HEK293 (cell line): ENCODE measurements around the gene SUGP1.

Source experiments
- MEIS1 ChIP-seq: sonication (generic); formaldehyde crosslinking; IDR thresholded peaks from 2 replicates; pipeline ENCODE4 v1.8.1; 2022; ENCODE audit warnings: missing genetic modification reagents, mild to moderate bottlenecking, borderline replicate concordance
- SCRT2 ChIP-seq: fragments of 450-650 bp; formaldehyde crosslinking; IDR thresholded peaks from 2 replicates; pipeline ENCODE4 v1.5.1; 2016; ENCODE audit warnings: missing biosample characterization, missing genetic modification characterization
- TCF7L2 ChIP-seq: IDR thresholded peaks from 2 replicates; pipeline ENCODE4 v1.6.1; 2011; ENCODE audit warnings: low read depth, mild to moderate bottlenecking, inconsistent platforms, low read length, moderate library complexity, borderline replicate concordance
- ZNF133 ChIP-seq: fragments of 450-650 bp; formaldehyde crosslinking; IDR thresholded peaks from 2 replicates; pipeline ENCODE4 v1.5.1; 2016; ENCODE audit warnings: missing biosample characterization, missing genetic modification characterization
- ZNF48 ChIP-seq: fragments of 450-650 bp; formaldehyde crosslinking; IDR thresholded peaks from 2 replicates; pipeline ENCODE4 v1.5.1; 2016; ENCODE audit warnings: missing biosample characterization, missing genetic modification characterization
- ZNF785 ChIP-seq: fragments of 450-650 bp; formaldehyde crosslinking; IDR thresholded peaks from 2 replicates; pipeline ENCODE4 v1.5.1; 2016; ENCODE audit warnings: missing biosample characterization, missing genetic modification characterization
- TF ChIP-seq, protein P1 (sequence below): fragments of 450-650 bp; formaldehyde crosslinking; IDR thresholded peaks from 2 replicates; pipeline ENCODE4 v1.5.1; 2016; ENCODE audit warnings: missing biosample characterization, missing genetic modification characterization
- TF ChIP-seq, protein P2 (sequence below): fragments of 450-650 bp; formaldehyde crosslinking; IDR thresholded peaks from 2 replicates; pipeline ENCODE4 v1.5.1; 2016; ENCODE audit warnings: missing biosample characterization, missing genetic modification characterization

DNA sequence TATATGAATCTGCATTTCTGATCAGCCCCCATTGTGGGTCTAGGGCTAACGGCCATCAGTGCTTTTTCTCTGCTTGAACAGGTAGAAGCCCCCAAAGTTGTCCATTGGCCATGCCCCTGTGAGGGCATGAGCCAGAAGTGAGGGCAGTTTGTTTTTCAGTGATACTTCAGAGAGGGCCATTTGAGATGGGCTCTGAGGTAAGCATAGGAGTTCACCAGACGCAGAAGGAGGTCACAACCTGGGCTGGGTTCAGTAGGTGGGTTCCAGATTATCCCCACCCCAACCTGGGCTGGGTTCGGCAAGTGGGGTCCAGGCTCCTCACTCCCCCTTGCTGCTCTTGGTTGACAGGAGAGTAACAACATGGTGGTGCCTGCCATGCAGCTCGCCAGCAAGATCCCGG is 33.7 kb upstream of the SUGP1 start:
- no peak for TF ChIP-seq SCRT2
- no peak for TF ChIP-seq ZNF785 (tag by site-specific recombination)
- TF ChIP-seq, protein P1, sequence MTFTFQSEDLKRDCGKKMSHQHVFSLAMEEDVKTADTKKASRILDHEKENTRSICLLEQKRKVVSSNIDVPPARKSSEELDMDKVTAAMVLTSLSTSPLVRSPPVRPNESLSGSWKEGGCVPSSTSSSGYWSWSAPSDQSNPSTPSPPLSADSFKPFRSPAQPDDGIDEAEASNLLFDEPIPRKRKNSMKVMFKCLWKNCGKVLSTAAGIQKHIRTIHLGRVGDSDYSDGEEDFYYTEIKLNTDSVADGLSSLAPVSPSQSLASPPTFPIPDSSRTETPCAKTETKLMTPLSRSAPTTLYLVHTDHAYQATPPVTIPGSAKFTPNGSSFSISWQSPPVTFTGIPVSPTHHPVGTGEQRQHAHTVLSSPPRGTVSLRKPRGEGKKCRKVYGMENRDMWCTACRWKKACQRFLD (tag by site-specific recombination) = no peak
- no peak for TF ChIP-seq MEIS1 (CRISPR knock-in tag)
- no peak for TF ChIP-seq TCF7L2
- no peak for TF ChIP-seq ZNF48 (tag by site-specific recombination)
- TF ChIP-seq, protein P2, sequence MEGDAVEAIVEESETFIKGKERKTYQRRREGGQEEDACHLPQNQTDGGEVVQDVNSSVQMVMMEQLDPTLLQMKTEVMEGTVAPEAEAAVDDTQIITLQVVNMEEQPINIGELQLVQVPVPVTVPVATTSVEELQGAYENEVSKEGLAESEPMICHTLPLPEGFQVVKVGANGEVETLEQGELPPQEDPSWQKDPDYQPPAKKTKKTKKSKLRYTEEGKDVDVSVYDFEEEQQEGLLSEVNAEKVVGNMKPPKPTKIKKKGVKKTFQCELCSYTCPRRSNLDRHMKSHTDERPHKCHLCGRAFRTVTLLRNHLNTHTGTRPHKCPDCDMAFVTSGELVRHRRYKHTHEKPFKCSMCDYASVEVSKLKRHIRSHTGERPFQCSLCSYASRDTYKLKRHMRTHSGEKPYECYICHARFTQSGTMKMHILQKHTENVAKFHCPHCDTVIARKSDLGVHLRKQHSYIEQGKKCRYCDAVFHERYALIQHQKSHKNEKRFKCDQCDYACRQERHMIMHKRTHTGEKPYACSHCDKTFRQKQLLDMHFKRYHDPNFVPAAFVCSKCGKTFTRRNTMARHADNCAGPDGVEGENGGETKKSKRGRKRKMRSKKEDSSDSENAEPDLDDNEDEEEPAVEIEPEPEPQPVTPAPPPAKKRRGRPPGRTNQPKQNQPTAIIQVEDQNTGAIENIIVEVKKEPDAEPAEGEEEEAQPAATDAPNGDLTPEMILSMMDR (tag by site-specific recombination) = no peak
- TF ChIP-seq ZNF133 (tag by site-specific recombination) = no peak
